ENCODE results near the gene MYOM3.

MYOM3 gene

DNA sequence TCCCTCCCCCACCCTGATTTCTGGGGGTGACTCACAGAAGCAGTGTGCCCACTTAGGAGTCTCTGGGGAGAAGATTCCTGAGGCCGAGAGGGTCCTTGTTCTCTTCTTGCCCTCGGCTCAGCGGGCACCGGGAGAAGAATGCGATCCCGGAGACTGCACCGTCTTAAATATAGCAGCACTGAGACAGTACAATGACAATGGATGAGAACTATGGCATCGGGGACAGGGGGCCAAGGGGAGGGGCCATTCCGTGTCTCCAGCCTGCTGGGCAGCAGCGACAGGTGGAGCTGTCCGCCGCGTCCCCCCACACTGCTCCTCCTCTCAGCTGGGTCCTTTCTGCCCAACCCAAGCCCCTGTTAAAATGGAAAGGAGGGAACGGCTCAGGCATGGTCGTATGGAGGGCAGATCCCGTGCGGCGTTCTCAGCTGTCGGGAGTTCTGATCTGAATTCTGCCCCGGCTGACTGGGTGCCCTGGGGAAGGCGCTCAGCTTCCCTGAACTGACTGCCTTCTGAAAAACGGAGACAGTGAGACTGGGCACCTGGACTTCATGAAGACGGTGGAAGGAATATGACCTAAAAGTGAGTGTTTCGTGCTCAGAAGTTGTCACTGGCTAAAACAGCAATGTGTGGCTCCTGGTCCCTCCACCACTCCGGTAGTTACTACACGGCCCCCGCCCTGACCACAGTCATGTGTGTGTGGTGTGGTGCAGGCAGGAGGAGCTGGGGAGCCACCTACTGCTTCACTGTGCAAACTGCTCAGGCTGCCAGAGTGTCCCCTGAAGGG, at the start of gene MYOM3:
Gene MYOM3, minus strand, starts transcription at position 140 of the 784 bp plus-strand sequence. CDS start 3,499 bp downstream, outside the sequence.
- peak; percentile 68 to 72 for DNase-seq

DNA sequence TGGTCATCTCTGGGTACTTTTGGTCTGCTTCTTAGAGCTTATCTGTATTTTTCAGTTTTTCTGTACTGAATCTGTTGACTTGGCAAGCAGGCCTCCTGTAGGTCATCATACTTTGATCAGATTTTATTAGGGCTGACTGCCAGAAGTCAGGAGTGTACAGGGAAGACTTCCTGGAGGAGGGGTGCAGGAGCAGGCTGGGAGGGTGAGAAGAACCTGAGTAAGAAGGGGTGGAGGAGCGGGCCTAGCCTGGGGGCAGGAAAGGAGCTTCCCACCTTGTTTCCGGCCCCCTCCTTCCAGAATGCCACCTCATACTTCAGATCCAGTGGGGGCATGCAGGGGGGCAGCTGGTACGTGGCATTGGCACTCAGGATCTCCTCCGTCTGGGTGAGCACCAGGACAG, 49.3 kb upstream of the MYOM3 start:
- no peak for DNase-seq

DNA sequence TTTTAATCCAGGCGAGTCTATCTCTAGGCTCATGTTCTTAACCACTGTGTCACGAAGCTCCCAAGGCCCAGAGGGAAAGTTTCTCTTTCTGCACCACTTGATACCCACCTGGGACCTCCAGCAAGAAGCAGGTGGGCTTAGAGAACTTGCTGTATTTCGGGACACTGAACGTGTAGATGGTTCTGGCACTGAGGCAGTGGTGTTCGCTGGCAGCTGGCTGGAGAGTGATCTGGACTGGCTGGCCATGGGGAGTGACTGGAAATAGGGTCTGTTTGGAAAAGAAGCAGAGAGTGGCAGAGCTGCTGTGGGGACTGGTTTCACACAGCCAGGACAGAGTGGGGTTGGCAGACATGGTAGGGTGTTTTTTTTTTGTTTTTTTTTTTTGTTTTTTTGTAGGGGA, 47.4 kb upstream of the MYOM3 start:
- no peak for DNase-seq

DNA sequence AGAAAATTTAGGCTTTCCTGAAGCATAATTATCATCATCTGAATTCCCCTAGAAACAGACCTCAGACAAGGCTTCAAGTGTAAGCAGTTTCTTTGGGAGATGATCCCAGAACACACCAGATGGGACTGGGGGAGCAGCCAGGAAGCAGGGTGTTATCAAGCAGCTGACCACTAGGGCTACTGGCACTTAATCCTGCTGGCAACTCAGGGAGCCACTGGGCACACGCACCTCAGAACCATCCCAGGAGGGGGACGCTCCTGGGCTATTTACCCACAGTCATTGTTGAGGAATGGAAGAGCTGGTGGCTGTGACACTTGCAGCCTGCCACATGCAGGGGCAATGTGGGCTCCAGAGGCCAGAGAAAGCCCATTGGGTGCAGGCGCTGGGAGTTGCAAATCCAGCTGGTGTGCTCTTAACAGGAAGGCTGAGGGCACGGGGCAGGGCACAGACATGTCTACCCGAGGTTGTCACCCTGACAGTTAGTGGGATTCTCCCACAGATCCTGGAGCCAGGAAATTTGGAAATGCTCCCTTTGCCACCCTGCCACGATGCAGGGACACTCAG, 46.1 kb upstream of the MYOM3 start:
- DNase-seq: no peak

DNA sequence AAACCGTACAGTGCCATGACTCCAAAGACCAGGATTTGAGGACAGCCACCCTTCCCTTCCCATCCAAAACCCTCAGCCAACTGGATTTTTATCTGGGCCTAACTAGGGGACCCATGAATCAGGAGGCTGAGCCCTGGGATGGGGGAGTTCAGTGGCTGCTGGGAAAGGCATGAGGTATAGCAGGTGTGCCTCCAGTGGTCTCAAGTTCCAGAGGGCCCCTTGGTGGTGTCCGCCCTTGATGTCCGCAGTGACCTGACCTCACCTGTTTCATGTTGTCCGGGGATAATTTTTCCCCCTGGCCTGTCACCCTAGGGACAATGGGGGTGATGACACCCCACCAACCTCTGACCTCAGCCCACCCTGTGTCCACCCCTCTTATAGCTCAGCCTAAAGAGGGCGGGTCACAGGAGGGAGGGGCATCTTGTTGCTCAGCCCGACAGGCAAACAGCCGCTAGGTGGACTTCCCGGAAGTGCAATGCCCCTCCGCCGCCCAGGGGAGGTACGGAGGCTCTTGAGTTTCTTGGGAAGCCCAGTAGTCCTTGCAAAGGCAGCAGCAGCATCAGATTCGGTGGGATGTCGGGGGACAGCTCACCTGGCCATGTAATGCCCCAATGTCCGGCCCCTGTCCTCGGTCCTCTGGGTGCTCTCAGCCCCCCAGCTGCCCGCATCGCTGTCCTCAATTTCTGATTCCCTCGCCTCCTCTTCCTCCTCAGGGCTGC, 44.8 kb upstream of the MYOM3 start:
- DNase-seq: no peak

DNA sequence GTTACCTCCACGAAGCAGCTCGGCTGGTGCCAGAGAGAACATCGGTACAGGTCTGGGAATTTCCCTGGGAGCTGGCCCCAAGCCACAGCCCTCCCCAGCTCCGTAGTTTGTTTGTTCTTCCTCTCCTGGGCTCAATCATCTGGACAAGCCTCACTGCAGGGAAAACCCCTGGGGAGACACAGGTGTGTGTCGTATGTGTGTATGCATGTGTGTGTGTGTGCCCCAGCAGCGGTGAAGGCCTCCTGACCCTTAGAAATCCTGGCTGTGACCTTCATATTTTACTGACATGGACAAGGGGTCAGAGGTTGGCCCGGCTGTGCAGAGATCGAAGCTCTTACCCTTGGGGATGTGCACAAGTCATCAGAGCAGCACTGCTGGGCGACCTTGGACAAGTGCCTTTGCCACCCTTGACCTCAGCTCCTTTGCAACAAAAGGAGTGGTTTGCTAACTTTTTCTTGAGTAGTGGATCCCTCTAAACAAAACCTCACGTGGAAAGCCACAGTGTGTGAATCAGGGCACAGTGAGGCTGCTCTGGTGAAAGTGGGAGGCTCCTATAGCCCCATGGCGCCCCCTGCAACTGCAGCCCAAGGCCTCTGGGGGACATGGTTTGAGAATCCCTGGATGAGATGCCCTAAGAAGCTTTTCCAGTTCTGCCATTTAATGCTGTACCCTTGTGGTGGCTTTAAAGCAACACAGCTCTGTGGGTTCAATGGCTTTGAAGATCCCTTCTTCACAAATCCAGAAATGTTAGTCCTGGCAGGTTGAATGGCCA, 43.3 kb upstream of the MYOM3 start:
- no peak for DNase-seq

DNA sequence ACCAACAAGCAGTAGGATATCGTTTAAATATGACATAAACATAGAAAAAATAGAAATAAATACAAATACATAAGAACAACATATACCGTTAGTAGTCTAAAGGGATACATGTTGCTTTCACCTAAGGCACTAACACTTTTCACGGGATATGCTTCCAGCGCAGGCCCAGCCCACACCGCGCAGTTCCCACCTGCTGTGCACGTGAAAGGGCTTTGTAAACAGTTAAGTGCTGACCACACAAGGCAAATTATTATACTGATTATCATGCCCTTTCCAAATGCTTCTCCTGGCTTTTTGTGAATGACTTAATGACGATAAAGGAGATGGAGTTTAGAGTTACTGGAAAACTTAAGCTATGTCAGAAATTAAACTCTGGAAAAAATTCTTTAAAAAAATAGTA, 42.3 kb upstream of the MYOM3 start:
- no peak for DNase-seq

DNA sequence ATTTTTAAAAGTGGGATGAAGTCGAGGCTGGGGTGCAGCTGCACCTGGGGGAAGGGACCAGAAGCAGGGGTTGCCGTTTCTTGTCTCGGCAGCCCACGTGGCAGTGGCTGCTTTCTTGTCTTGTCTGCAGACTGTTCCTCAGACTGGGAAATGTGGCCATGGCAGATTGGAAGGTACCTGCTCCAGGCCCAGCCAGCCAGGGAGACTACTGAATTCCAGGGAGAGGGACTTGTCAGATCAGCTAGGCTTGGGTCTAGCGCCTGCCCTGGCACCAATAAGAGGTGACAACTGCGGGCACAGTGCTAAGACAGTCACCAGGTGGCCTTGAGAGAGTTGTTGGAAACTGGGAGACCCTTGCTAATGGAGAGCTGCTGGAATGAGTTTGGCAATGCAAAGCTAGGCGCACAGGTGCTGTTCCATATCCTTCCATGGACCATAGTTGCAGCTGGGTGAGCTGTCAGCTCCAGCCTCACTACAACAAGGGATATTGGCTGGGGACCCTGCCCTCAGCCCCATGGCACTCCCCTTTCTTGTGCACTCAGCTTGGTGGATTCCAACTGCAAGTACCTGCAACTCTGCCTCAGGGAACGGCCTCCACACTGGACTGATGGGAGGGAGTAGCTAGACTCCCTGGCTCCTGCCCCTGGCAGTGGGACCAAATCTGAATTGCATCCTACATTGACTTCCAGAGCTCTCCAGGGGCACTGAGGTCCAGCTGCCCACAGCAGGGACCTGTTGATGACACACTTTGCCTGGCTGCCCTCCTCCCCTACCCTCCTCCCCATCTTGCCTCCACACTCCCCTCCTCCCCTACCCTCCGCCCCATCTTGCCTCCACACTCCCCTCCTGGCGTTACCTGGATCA, 40.9 kb upstream of the MYOM3 start:
- no peak for DNase-seq

DNA sequence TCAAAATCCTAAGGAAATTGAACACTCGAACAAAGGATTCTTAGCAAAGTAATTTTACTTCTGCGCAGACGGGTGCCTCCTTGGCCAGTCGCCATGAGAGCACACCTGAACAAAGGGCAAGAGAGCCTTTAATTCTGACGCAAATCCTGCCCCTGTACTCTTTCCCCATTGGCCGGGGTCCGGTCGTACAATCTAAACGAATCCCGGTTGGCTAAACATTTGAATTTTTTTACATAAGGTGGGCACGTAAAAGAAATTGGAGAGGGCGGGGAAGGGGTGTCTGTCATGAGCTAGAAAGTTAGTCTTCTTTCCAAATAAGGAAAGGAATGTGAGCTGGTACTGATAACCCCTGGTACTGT, 39.2 kb upstream of the MYOM3 start:
- no peak for DNase-seq

DNA sequence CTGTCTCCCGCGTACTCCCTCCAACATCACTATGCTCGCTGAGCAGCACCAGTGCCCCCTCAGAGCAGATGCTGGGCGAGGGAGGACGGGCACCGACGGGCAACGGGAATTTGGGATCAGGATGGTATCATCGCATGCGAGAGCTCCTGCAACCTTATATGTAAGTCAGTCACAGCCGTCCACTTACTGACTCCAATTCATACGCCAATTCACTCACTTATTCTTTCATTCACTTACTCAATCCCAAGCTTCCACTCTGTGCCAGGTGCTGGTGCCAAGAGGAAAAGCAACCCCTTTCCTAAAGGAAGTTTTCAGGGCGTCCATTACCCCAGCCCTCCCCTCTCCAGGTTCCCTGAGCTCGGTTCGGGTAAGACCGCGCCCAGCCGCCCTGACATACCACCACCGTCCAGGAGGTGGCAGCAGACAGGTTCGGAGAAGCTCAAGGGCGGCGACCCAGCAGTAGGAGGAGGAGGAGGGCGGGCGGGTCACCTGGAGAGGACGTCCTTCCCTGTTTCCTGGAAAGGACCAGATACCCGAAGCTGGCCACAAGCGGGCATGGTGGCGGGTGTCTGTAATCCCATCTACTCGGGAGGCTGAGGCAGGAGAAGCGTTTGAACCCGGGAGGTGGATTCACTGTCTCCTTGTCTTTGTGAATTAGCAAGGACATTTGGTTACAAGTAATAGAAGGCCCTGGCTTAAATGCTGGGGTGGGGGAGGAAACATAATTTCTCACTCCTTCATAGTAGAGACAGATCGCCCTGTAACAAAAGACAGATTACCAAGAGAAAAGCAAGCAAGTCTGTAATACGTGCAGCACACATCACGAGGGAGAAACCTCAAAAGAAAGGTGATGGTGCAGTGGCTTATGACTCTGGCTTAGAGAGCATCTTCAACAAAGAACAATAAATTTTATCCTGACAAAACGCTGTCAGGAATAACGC, 38.6 kb upstream of the MYOM3 start:
- peak; percentile 95 to 97 for DNase-seq

DNA sequence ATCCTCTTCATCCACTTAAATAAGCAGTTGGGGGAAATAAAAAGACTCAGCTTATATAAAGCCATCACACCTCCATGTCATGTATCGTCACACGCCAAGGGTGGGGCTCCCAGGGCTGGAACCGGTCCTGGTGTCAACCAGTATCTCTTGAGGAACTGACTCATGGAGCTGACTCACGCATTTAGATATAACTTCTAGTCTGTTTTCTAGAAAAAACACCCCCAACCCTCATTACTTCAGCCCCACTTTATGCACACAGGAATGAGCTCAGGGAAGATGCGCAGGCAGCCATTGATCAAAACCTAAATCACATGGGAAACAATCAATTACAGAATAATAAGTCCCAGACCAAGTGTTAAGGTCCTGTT, 37.9 kb upstream of the MYOM3 start:
- DNase-seq: peak; percentile 71

DNA sequence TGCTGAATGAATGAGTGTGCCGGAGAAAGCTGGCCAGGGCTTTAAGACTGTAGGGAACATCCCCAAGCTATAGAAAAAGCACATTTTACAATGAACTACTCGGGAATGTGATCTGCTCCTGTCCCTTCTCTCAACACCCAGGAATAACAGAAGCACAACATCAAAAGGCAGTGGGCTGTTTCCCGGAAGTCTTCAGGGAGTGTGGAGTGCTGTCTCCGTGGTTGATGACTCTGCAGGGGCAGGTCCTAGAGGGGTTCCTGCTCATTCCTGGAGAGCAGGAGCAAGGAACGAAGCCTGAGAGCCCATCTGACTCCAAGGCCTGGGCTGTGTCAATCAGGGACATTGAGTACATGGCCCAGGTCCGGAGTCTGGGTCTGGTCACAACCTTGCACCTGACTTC, 35.9 kb upstream of the MYOM3 start:
- DNase-seq: no peak

DNA sequence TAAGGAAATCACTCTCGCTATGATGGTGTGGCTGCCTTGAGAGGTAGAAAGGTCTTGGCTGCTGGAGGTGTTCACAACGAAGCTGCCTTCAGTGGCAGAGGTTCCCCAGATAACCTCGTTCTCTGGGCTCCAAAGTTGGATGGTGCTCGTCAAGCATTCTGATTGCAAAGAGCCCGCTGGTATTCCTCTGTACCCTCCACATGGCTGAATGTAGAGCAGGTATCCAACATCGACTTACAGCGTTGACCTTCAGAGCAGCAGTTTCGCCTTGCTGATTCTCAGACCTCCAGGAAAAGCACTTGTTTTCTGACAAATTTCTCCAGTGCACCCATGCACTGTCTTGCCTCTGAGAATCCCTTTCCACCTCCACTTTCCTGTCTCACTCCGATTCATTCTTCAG, 35.3 kb upstream of the MYOM3 start:
- DNase-seq: no peak

DNA sequence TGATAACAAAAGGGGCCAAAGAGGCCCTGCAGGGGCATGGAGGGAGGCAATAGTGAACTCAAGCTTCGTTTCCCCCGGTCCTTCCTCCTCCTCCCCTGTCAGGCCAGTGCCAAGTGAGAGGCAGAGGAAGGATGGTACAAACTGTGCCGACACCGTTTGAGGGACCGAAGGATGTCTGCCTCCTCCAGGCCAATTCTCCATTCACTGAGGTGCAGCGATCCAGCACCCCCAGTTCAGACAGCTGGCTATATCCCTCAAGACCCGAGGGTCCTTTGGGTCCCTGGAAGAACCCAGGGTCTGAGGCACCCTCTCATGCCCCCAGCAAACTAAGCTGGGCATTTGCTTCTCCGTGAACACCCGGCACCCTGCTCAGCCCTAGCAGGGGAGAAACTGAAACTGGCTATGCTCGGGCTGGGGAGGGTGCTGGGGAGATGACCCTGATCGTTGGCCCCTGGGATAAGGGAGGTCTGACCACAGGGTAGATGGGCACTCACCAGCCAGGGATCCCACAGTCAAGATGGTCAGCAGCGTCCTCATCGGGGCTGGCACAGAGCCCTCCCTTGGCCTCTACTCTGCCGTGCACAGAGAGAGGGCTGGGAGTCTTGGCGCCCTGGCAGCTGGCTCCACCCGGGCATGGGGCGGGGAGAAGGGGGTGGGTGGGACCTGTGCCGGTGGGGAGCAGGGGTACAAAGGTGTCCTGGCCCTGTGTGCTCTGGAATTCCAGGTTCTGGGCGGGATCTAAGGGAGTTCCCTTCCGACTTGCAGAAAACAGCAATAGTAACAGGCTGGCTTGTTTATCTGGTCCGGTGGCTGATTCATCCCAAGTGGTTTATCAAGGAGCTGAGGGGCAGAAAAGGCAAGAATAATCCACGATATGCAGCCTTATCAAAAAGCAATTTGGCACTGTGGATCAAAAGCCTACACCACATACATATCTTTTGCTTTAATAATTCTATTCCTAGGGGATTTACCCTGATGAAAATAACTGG, 30.9 kb upstream of the MYOM3 start, which contains the start of gene IL22RA1:
Gene IL22RA1, minus strand, starts transcription at position 595 of the 989 bp plus-strand sequence. Its CDS starts 58 bp downstream, at position 537.
- no peak for DNase-seq

DNA sequence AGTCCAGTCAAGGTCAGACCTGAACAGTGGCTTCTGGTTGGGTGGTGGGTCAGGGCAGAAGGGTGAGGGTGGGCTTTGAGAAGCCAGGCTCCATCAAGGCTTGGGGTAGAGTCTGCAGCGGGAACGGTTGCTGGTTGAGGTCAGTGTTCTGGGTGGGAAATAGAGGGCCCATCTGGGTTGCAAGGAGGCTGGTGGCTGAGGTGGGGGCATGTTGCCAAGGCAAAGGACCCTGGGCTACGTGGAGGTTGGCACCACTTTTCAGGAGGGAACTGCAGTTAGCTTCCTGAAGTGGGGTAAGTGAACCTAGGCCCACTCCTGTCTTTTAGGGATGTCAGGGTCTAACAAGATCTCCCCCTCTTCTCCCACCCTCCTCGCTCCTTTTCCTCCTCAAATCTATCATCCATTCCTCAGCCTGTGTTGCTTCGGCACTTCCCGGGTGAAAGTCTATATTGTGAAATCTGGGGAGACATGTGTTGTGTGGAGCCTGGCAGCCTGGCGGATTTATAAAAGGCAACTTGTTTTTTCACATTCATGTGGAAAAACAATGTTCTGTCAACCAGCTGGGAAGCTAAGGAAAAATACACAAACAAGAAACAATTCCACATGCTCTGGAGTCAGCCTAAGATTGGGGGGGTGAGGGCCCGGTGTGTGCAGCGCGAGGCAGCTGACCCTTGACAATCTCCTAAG, 29.5 kb upstream of the MYOM3 start:
- DNase-seq: no peak

DNA sequence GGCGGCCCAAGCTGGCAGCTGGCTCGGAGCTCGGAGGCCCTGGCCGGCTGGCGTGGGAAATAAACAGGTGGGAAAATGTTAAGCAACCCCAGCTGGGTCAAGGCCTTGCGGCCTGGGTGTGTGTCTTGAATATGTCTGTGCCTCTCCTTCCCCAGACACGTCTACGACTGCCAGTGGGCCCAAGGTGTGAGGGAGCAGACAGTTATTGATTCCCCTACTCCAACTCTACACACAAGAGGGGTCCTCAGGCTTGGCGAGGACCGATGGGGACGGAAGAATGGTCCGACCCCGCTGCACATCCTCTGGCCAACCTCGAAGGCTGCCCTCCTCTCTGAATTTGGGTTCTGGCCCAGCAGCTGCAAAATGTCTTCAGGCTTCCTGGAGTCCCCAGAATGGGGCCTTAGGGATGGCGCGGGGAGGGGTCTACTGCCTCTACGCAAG, 28.8 kb upstream of the MYOM3 start:
- DNase-seq: no peak

DNA sequence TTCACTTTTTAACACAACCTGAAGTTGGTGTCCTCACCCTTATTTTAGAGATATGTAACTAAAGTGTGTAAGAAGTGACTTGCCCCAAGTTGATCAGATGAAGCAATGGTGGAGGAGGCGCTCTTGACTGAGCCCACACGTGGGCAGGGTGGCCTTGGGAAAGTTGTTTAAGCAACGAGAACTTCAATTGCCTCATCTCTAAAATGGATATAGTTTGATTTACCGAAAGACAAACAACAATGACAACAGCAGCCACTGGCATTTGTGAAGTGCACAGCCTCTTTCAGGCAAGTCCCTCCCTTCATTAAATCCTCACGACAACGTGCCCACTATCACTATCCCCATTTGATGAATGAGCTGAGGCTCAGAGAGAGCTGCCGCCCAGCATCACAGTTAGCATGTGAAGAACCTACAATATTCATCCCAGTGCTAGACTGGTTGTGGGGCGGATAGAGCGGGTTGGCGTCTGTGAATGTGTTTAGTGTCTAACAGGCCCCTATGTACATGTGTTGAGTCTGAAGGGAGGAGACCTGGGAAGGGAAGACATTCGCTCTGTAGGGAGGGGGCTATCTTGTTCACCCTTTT, 28.0 kb upstream of the MYOM3 start:
- no peak for DNase-seq

DNA sequence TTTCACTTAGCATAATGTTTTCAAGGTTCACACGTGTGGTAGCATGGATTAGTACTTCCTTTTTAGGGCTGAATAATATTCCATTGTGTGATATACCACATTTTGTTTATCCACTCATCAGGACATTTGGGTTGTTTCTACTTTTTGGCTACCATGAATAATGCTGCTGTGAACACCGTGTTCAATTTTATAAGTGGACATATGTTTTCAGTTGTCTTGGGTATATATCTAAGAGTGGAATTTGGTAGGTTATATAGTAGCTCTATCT, 27.2 kb upstream of the MYOM3 start:
- DNase-seq: no peak
